DMS53 (cell line): ENCODE data around the gene CMTR1.
"Not testable (repeated sequence)": the region's sequence is repeated elsewhere in the genome, so short reads cannot be mapped to it uniquely, and the experiment has no call there.

Experiments used
- DNase-seq: peaks from one replicate; lab custom pipeline; 2025; lab: John Stamatoyannopoulos, UW

Gene CMTR1

DNA sequence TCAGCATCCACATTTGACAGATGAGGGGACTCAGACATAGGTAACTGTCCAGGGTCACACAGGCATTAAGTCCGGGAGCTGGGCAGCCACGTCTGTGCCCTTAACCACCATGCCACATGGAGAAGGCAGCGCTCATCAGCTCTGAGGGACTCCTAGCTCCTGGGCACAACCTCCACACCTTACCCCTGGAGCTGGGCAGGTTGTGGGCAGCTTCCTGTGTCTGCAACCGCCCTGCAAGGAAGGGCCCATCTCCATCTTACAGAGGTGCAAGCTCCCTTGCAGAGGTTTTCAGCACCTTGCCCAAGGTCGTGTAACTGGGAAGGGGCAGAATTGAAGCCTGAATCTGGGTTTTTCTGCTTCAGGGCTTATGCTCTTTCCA lies 58.8 kb downstream of the CMTR1 start:
- DNase-seq: no peak

DNA sequence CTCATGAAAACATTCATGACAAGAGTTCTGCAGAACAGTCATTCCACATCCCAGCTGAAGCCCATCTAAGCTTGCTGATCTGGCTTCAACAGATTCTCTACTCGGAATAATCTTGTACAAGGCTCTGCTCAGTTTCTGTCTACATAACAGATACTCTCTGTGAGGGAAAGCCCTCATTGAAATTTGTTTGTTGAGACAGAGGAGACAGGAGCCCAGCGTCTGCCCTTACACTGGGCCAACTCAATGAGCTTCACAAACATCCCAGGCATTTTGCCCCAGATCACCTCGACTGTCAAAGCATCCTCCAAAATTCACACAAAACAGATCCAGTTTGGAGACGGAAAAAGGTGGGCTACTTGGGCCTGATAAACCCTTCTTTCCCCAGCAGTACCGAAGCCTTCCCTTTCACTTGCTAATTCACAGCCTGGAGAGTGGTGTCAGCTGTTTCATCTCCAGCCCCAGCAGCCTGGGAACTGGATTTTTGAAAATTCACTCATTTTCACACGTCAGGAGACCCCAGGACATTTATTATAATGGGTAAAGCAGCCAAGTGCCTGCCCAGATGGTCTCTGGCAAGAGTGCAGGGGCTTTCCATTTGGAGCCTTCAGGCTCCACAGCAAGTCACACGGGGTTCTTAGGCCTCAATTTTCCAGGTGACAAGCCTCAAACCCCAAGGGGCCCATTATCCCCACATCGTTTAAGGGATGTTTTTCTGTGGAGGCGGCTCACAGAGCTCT lies 59.4 kb downstream of the CMTR1 start:
- no peak for DNase-seq

DNA sequence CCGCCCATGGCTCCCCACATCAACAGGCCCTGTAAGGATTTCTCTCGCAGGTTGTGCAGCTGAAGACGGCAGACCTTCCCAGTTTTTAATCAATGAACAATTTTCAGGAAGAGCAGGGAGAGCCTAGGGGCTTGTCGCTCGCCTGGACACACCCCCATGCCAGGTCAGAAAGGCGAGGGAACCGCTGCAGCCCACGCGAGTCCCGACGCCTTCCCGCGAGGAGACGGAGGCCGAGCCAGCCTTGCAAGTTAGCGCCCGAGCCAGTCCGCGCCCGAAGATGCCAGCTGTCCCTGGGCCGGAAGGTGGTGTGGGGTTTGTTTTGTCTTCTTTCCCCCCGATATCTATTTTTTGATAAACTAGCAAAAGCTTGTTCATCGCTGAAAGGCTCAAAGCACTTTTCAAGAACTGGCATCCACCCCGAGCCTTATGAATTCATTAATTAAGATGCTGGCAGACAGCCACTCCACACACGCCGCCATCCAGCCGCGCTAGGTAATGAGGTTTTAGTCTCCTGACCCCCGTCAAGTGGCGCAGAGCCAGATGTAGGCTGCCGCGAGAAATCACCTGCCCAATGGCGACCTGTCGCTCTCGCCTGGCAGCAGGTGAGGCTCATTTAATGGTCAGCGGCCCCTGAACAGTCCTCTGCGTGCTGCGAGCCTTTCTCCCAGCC lies 60.1 kb downstream of the CMTR1 start:
- DNase-seq: no peak

DNA sequence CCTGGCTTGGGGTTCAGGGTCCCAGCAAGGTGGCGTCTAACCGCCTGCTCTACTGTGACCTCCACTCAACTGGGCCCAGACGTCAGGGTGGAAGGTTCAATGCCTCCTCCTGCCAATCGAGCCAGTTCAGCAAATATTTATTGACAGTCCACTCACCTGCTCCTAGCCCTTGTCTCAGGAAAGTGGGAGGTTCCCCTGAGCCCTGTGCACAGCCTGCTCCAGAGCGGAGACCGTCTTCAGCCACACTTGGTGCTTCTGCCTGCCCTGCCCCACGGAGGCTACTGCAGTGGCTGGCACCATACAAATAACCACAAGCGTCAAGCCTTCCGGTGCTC lies 60.6 kb downstream of the CMTR1 start:
- DNase-seq: no peak

GRCh38 chr6:37495244-37495934 lies 62.4 kb downstream of the CMTR1 start:
- DNase-seq: no peak

DNA sequence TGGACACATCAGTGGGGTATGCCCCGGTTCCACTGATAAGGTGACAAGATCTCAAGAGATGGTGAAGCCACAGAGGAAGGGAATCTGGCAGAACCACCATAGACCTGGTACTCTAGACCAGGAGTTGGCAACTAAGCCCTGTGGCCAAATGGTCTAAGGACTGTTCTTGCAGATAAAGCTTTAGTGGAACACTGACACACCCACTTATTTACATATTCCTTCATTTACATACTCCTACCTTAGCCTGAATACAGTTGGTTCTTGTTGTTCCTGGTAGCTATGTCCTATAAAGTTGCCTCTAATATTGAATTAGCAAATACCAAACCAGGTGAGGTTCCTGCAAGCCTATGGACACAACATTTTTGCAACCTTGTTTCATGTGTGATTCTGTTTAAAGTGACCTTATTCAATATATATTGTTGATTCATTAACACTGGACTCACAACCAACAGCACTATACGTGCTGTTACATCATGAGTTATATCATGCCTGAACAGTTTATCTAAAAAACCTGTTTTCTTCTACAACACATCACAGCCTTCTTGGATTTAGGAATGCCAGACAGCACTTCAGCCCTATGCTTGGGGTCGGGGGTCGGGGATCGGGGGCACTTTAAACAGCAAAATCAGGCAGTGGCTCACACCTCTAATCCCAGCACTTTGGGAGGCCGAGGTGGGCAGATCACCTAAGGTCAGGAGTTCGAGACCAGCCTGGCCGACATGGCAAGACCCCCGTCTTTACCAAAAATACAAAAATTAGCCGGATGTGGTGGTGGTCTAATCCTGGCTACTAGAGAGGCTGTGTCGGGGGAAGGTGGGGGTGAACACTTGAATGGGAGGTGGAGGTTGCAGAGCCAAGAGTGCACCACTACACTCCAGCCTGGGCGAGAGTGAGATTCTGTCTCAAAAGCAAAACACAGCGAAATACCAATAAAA lies 64.2 kb downstream of the CMTR1 start:
- DNase-seq: no peak

DNA sequence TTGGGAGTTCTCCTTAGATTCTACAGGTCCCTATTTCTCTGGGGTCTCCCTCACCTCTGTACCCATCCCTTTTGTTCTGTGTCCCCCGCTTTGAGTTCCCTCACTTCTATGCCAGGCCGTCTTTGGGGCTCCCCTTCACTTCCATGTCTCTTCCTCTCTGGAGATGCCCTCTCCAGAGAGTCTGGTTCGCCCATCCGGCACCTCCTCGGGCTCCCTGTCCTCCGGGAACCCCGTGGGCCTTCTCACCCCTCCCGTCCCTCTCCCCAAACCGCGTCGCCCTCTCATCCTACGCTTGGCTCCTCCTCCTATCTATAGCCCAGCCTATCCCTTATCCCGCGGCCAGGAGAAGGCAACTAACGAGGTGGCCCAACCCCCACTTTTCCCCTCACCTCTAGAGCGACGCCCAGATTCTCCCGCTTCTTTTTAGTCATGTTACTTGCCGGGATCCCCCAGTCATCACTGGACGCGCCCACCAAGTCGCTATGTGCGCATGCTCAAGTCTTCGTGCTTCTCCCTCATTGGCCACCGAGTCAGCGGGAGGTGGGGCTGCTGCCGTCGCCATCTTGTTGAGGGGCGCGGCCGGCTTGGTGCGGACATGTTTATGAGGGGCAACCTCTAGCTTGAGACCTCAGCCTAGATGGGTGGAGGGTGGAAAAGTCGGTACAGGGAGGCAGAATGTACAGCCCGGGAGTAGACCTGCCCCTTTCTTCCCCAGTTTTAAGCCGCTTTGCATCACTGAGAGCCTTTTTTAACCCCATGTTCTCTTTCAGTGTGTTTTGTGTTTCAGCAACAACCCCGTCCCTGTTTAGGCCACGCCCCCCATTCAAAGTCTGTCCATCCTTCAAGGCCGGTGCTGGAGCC lies 66.6 kb downstream of the CMTR1 start, which contains the start of gene CCDC167:
CCDC167 (minus strand) TSS at position 461 of the 861 bp plus-strand sequence; CDS start at position 431, 30 bp downstream.
- peak; percentile 97 for DNase-seq

DNA sequence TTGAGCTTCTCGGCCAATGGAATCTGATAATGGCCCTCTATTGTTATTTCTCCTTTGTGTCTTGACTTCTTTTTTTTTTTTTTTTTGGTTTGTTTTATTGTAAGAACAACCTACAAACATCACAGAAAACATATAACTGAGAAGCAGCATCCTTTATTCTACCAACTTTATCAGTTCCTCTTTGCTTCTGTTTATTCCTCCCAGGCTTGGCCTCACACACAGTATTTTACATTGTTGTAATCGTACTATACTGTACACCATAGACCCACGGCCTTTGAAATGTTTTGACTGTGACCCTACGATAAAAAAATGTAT lies 67.2 kb downstream of the CMTR1 start:
- no peak for DNase-seq

- DNase-seq: not testable (repeated sequence)
These were observed 67.9 kb downstream of the CMTR1 start for GRCh38 chr6:37500904-37501303.

- no peak for DNase-seq
These were observed 68.8 kb downstream of the CMTR1 start for GRCh38 chr6:37501632-37502491.

DNA sequence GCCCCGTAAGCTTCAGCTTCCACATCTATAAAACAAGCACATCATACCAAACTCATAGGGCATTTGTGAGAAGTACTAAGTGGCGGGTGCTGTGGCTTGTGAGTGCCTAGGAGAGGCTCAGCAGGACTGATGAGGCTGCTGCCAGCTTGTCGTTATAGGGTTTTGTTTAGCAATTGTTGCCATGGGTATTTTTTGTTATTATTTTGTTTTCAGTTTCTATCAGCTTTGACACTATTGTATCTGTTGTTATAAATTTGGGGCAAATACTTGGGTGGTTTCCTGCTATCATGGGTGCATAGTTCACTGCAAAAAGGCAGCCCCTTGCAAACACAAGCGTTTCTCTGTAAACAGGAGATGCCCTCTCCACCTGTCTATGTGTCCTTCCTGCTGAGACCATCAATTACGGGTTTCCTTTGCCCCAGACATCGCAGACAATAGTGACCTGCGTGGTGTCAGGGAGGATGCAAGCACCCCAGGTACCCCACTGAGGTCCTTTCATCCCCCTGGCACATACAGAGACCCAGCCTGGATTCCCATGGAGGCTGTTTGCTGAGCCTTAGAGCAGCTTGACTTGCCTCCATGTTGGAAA lies 69.8 kb downstream of the CMTR1 start:
- DNase-seq: peak; percentile 6

DNA sequence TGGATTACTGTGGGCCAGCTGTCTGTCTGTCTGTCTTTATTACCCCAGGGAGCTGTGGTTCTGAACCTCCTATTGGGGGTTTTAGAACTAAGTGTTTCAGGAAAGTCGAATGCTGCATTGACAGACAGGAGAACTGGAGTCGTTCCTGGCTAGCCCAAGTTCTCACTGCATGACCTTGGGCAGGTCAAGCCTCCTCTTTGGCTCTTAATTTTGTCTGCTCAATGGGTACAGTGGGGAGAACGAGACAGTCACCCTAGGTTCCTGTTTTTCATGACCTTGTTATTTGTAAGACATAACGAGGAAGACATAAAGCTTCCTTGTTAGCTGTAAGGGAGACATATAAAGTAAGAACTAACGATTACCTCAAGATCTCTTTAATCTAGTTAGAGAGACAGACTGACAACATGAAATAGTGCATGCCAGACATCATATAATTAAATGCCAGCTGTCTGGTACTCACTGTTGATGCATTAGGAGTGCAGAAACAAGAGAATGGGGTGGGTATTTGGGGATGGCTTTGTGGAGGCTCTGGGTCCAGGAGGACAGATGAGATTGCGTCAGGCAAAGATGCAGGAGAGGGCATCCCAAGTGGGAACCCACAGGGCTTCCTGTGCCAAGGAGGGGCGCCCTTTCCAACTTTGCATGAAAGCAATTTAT lies 70.4 kb downstream of the CMTR1 start:
- no peak for DNase-seq

GRCh38 chr6:37504024-37504423 lies 71.0 kb downstream of the CMTR1 start:
- no peak for DNase-seq

- DNase-seq: no peak
These were observed 73.5 kb downstream of the CMTR1 start for GRCh38 chr6:37506479-37506878.

DNA sequence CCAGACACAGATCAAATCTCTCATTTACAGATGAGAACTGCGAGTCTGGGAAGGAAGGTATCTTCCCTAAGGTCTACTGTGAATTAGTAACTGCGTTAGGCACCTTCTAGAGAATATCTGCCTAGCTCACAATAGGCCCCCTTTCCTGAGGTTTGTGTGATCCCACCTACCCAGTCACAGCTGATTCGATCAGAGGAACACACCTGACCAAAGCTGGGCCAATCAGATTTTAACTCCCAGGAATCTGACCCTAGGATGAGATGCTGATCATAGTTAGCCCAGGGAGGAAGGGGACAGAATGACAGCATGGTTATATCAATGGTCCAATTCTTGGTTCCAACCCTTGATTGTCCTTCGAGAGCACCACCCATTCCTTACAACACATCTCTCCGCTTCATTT lies 74.1 kb downstream of the CMTR1 start:
- DNase-seq: no peak

DNA sequence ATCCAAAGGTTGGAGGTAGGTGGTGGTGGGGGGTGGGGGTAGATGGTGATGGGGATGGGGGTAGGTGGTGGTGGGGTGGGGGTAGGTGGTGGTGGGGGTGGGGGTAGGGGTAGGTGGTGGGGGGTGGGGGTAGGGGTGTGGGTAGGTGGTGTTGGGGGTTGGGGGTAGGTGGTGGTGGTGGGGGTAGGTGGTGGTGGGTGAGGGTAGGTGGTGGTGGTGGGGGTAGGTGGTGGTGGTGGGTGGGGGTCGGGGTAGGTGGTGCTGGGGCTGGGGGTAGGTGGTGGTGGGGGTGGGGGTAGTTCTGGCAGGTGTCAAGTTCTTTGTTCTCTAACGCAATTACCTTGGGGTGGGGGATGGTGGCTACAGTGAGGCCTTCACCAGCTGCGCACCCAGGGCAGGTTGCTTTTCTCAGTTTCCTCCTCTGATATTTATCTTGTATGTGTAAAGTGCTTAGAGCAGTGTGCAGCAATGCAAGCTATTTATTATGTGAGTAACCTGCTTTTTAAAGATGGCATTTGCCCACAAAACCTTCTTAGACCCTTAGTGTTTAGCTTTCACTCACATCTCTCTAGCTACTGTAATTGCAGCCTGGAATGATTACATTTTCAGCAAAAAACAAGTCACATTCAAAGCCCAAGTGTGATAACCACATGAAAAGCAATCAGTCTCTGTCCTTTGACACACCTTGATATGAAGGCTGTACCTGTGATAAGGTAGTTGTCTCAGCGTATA lies 74.8 kb downstream of the CMTR1 start:
- DNase-seq: peak; percentile 24

GRCh38 chr6:37511201-37511600 lies 78.2 kb downstream of the CMTR1 start:
- DNase-seq: no peak

- no peak for DNase-seq
These were observed 78.9 kb downstream of the CMTR1 start for GRCh38 chr6:37511910-37512399.
